Bone marrow (tissue), 2 donors: ENCODE measurements around the gene HCK.

Source experiments
- DNase-seq, 2 donors: peaks; one replicate each; lab custom pipeline; 2025; lab: John Stamatoyannopoulos, UW

HCK gene

GRCh38 chr20:32052090-32052777 is at the start of gene HCK:
HCK (plus strand) TSS chr20:32052242.
- peak; percentile 20 to 43 for DNase-seq

GRCh38 chr20:32003325-32003724 is 48.7 kb upstream of the HCK start:
- no peak for DNase-seq

GRCh38 chr20:32004963-32005362 is 47.1 kb upstream of the HCK start:
- no peak for DNase-seq

- DNase-seq: no peak
These were observed 46.0 kb upstream of the HCK start for GRCh38 chr20:32006053-32006452.

DNA sequence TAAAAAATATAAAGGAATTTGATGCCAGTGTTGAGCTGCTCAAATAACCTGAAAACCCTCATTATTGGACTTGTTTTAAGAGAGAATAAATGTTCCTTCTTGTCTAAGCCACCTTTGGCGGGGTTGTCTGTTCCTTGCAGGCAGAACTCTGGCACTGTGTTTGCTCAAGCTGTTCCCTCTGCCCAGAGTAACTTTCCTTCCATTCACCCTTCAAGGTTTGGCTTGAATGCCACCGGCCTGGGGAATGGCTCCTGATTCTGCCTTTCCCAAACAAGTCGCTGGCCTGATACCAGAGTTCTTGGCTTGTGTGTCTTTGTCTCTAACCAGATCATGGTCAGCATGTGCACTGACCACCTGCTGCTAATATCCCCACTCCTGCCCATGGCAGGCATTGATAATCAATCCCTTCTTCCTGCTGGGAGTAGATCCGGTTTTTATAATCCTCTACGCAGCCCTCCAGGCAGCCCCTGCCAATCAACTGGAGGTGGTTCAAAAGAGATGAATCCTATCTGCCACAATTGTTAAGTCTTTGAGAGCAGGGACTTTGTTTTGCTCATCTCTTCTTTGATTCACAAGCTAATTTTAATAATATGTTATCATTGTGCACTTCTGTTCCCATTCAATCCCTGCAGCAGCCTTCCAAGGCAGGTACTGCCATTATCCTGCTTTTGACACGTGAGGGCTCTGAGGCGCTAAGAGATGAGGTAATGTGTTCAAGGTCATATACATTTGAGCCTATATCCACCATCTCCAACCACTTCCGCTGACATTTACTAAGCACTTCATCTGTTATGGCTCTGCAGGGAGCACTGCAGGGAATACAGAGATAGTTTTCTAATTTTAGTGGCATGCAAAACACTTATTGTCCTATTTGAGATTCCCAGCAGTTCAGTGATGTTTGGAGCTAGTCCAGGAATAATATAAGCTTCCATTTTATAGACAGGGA is 44.9 kb upstream of the HCK start:
- DNase-seq: no peak

DNA sequence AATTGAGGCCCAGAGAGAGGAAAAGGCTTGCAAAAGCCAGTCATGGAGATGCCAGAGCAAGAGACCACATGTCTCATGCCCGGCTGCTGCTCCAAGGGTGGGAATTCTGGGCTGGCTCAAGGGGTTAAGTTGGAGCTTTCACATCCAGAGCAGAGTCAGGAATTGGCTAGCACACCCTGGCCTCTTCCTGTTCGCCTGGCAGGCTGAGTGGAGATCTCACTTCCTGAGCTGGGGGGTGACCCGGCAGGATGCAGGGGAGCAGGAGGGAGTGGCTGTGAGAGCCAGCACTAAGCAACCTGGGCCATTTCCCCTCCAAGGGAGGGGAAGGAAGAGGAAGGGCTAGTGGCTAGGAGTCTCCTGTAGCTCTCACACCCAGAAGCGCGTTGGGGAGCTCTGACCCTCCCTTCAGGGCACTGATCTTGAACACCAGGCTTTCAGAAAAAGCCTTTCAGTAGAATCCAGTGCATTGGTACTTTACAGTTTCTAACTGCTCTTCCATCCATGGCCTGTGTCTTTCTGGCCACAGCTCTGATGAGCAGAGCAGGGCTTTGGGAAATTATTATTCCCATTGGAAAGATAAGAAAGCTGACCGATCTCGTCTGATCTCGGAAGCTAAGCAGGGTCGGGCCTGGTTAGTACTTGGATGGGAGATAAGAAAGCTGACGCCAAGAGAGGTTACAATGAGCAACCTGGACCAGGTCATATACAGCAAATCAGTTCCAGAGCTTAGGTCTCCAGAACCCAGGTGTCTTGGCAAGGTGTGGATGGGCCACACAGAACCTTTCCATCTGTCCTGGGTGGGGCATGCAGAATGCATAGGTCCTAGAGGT is 44.0 kb upstream of the HCK start:
- DNase-seq: no peak

DNA sequence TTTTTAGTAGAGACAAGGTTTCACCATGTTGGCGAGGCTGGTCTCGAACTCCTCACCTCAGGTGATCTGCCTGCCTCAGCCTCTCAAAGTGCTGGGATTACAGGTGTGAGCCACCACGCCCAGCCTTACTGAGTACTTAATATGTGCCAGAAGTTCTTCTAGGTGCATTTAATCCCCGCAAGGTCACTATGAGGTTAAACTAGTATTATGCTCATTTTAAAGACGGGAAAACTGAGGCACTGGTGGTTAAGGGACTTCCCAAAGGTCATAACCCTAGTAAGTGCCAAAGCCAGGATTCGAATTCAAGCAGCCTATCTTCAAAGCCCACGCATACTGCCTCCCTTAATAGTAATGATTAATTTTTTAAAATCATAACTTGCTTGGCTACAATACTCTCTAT is 42.5 kb upstream of the HCK start:
- no peak for DNase-seq

DNA sequence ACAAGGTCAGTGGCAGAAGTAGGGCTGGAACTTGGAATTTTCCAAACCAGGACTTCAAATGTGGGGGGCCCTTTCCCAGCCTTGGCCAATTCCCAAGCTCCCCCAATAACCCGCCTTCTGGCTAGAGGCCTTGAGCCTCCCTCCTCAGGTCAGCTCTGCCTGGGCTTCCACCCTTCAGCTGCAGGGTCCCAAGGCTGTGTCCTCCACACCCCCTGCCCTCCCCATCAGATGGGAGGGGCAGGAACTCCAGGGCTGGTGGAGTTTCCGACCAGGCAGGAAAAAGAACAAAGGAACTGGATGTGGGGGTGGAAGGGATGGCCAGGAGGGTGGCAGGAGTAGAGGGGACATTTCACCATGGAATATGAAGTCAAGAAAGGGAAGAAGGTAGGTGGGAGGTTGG is 41.9 kb upstream of the HCK start, which contains the start of gene CCM2L:
TSS of gene CCM2L (plus strand) at position 338 of the 400 bp plus-strand sequence. CDS start at position 355, 17 bp downstream.
- DNase-seq: no peak

DNA sequence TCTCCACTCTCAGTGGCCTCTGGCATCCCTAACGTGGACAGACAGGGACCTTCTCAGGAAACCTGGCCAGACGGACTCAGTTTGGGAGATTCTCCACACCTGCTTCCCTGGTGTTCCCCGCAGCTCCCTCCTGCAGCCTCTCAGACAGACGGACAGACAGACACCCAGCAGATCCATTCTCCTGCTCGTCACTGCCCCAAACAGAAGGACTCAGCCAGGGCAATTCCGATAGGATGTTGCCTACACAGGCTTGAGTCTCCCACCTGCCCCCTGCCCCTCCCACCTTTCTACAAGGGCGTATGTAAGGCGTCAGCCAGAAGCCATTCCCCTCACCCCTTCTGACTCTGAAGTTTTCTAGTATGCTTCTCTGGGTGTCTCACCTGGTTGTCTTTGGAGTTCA is 41.4 kb upstream of the HCK start:
- no peak for DNase-seq

DNA sequence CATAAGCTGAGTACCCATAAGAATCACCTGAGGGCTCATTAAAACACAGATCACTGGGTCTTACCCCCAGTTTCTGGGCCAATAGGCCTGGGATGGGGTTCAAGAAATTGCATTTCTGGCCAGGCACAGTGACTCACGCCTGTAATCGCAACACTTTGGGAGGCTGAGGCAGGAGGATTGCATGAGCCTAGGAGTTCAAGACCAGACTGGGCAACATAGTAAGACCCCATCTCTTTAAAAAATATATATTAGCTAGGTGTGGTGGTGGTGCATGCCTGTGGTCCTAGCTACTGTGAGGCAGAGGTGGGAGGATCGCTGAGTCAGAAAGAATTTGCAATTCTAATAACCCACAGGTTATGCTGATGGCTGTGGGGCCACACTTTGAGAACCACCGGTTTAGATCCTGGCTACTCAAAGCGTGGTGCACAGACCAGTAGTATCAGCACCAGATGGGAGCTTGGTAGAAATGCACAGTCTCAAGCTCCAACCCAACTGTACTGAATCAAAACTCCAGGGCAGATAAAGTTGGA is 39.8 kb upstream of the HCK start:
- DNase-seq: no peak

GRCh38 chr20:32013326-32013725 is 38.7 kb upstream of the HCK start:
- DNase-seq: no peak

DNA sequence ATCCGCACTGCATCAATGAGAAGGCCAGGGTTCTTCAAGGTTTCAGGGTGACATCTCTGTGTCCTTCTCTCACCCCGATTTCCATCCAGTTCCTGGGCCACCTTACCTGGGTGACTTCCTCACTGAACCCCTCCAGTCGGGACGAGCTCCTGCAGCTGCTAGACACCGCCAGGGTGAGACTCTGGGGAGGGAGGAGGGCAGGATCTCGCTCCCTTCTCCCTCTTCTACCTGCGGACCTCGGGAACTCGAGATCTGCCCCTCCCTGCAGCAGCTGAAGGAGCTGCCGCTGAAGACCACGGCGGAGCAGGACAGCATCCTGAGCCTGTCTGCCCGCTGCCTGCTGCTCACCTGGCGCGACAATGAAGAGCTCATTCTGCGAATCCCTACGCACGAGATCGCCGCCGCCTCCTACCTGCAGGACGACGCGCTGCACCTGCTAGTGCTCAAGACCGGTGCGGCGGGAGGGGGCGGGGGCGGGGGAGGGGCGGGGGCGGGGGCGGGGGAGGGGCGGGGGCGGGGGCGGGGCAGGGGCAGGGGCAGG is 34.3 kb upstream of the HCK start:
- no peak for DNase-seq

DNA sequence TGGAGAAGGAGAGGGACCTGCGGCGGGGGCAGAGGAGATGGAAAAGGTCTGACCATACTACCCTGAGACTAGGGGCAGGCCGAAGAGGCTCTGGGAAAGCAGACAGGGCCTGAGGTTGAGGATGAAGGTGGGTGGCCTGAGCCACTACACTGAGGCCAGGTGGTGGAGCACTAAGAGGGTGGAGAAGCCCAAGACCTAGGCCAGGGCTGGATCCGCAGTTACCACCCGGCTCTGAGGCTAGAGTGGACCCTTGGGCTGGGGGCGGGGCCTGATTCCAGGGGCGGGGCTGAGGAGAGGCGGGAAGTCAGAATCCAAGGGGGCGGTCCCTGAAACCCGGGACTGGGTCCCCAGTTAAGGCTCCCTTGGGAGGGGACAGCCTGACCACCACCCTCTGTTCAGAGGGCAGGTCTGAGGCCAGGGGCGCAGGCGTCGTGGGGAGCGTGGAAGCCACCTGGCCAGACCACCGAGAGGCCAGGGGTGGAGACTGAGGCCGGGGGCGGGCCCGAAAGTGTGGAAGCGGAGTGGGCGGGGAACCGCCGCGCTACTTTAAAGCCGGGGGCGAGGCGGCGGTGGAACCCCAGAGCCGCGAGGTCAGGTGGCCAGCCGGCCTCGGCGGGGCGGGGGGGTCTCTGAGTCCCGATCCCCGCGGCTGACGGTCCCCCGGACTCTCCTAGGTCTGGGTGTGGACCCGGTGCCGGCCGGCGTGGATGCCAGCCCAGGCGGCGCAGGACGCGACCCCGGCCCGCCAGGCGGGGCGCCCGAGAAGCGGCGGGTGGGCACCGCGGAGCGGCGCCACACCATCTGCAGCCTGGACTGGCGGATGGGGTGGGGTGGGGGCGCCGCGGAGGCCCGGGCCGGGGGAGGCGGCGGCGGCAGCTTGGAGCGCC is 33.5 kb upstream of the HCK start:
- peak in 1 of 2 donors; percentile 26 for DNase-seq

DNA sequence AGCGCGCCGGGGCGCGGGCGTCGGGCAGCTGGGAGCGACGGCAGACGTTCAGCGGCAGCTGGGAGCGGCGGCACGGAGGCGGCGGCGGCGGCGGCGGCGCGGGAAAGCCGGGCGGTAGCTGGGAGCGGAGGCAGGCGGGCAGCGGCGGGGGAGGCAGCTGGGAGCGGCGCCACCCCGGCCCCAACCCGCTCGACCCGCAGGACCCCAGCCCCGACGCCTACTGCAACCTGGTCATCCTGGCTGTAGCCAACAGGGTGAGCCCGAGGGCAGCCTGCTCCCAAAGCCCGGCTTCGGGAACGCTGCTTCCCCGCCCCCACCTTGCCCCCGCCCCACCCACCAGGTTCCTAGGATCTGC is 32.9 kb upstream of the HCK start:
- DNase-seq: no peak

DNA sequence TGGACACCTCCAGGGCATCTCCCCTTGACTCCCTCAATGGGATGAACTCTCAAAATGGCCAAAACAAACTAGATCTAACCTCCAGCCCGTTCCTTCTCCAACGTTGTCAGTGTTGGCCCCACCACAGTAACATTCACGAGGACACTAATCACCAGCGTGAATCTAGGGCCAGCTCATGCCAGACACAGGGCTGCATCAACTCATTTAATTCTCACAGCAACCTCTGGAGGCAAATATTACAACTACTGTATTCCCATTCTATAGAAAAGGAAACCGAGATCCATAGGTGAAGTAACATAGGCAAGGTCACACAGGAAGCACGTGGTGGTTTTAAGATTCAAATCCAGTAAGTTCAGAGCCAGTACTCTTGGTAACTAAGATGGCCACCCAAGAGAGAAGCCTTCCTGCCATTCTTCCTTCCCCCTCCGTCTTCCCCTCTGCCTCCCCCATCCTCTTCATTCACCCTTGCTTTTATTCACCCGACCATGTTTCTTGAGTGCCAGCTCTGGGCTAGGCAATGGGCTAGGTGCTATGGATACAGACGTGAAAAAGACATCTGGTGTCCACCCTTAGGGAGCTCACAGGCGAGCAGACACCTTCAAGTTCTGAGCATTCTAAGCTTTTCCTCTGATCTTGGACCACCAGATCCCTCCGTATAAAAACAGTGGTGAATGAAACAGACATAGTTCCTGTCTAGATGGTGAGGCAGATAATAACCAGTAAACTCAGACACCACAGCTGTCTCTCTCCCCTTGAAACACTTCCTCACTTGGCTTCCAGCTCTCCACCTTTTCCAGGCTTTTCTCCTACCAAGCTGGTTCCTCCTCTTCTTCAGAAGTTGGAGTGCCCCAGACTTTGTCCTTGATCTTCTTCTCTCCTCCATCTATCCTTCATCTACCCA is 32.2 kb upstream of the HCK start:
- no peak for DNase-seq

DNA sequence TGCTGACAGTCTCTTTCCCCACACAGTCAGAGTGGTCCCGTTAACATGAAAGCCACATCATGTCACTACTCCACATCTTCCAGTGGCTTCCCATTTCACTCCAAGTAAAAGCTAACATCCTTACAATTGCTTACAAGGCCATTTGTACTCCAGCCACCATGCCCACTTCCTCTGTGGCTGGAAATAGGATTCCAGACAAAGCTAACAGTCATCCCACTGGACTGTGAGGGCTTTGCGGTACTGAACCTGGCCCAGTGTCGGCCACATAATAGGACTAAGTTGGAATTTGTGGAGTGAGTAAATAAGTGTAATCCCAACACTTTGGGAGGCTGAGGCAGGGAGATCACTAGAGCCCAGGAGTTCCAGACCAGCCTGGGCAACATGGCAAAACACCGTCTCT is 31.0 kb upstream of the HCK start:
- DNase-seq: no peak

GRCh38 chr20:32024683-32025295 is 27.3 kb upstream of the HCK start:
- DNase-seq: no peak

GRCh38 chr20:32027643-32028042 is 24.4 kb upstream of the HCK start:
- no peak for DNase-seq

- DNase-seq: no peak
These were observed 23.2 kb upstream of the HCK start for GRCh38 chr20:32028647-32029372.
